Measurements from ENCODE around the gene SPRY4.
"Not testable (repeated sequence)": the region's sequence is repeated elsewhere in the genome, so short reads cannot be mapped to it uniquely, and the experiment has no call there.

SPRY4 gene

GRCh38 chr5:142314109-142314508, 10.7 kb downstream of the SPRY4 start:
- DNase-seq, result no peak

- DNase-seq, result no peak
These were observed 11.1 kb downstream of the SPRY4 start for GRCh38 chr5:142313682-142314081.

- no peak for DNase-seq
These were observed 11.5 kb downstream of the SPRY4 start for GRCh38 chr5:142313275-142313674.

GRCh38 chr5:142312399-142312798, 12.4 kb downstream of the SPRY4 start:
- no peak for DNase-seq

GRCh38 chr5:142311725-142312124, 13.1 kb downstream of the SPRY4 start:
- DNase-seq, result no peak

GRCh38 chr5:142310803-142311202, 14.0 kb downstream of the SPRY4 start:
- DNase-seq, result no peak

- no peak for DNase-seq
These were observed 15.0 kb downstream of the SPRY4 start for GRCh38 chr5:142309747-142310318.

GRCh38 chr5:142308358-142308757, 16.5 kb downstream of the SPRY4 start:
- DNase-seq, result no peak

GRCh38 chr5:142307146-142307890, 17.5 kb downstream of the SPRY4 start:
- no peak for DNase-seq

GRCh38 chr5:142306077-142306502, 18.7 kb downstream of the SPRY4 start:
- DNase-seq, result no peak

GRCh38 chr5:142305211-142305610, 19.6 kb downstream of the SPRY4 start:
- DNase-seq, result no peak

GRCh38 chr5:142304013-142304701, 20.7 kb downstream of the SPRY4 start:
- no peak for DNase-seq

- DNase-seq, result no peak
These were observed 21.3 kb downstream of the SPRY4 start for GRCh38 chr5:142303565-142303964.

GRCh38 chr5:142301540-142301939, 23.3 kb downstream of the SPRY4 start:
- DNase-seq, result no peak

GRCh38 chr5:142300677-142301076, 24.1 kb downstream of the SPRY4 start:
- no peak for DNase-seq

GRCh38 chr5:142298789-142299188, 26.0 kb downstream of the SPRY4 start:
- no peak for DNase-seq

GRCh38 chr5:142297786-142298185, 27.0 kb downstream of the SPRY4 start:
- DNase-seq, result not testable (repeated sequence)

GRCh38 chr5:142296914-142297417, 27.9 kb downstream of the SPRY4 start:
- DNase-seq, result no peak

GRCh38 chr5:142295960-142296860, 28.6 kb downstream of the SPRY4 start:
- DNase-seq, result no peak

- DNase-seq, result no peak
These were observed 29.6 kb downstream of the SPRY4 start for GRCh38 chr5:142295084-142295758.

- no peak for DNase-seq
These were observed 31.3 kb downstream of the SPRY4 start for GRCh38 chr5:142293486-142293885.

- no peak for DNase-seq
These were observed 32.0 kb downstream of the SPRY4 start for GRCh38 chr5:142292808-142293207.

All from CD4-positive, alpha-beta T cell treated with Interleukin-10 for 1 hour (primary cell).